Cardiac muscle cell (in vitro differentiated cells and primary cell): Measurements from ENCODE around the gene FADS3. TPM values are rescaled to one million over a fixed set of nuclear protein-coding genes. Genes with fewer than 3 reads are reported as not detected.

Experiments used
- DNase-seq, 2 donors: peaks; one replicate each; pipeline versions ENCODE4 v3.0.0 to v3.0.0-alpha.2; 2010 to 2017; ENCODE audit warnings: low read depth in 1 of 2, low spot score in 1 of 2
- H3K27ac ChIP-seq: fragments of 200-600 bp; sonication (generic); 2 replicates; pipeline ENCODE4 v1.5.1; 2016
- H3K27me3 ChIP-seq: fragments of 200-600 bp; sonication (generic); 2 replicates; pipeline ENCODE4 v1.6.0; 2016; ENCODE audit warnings: control low read depth
- H3K36me3 ChIP-seq: fragments of 200-600 bp; sonication (generic); 2 replicates; pipeline ENCODE4 v1.5.1; 2016; ENCODE audit warnings: control low read depth
- H3K4me1 ChIP-seq: fragments of 200-600 bp; sonication (generic); 2 replicates; pipeline ENCODE4 v1.8.1; 2017; ENCODE audit warnings: low read depth, mild to moderate bottlenecking, mixed run types
- H3K4me3 ChIP-seq: fragments of 200-600 bp; sonication (generic); 2 replicates; pipeline ENCODE4 v1.5.1; 2016; ENCODE audit warnings: mild to moderate bottlenecking
- H3K9me3 ChIP-seq: fragments of 200-600 bp; sonication (generic); 2 replicates; pipeline ENCODE4 v1.5.1; 2017; ENCODE audit warnings: low read depth, mild to moderate bottlenecking, control low read depth
- CTCF ChIP-seq: IDR thresholded peaks from 2 replicates; pipeline ENCODE4 v1.5.1; 2012; ENCODE audit warnings: low read depth, mild to moderate bottlenecking, low read length
- polyA plus RNA-seq: library from polyadenylated mRNA; unstranded; fragments of >200 nt; fragmentation: Nextera tagmentation; extraction: Ambion mirVana; gene quantifications from 2 replicates; pipeline ENCODE4 v1.2.1, GENCODE V29; 2016
- total RNA-seq: library from RNA; depleted of rRNA; stranded (reverse); fragments of >200 nt; gene quantifications from 2 replicates; pipeline ENCODE4 v1.2.3, GENCODE V29; 2016

FADS3 gene
- total and polyA plus RNA-seq, 2 experiments from 2014 or later: 42.9 to 48.0 TPM

GRCh38 chr11:61895046-61895717 is 3.8 kb upstream of the FADS3 start:
- H3K36me3 ChIP-seq: no peaks in the 10 kb centered on the region
- H3K4me1 ChIP-seq: no peaks in the 10 kb centered on the region
- no peaks in the 10 kb centered on the region for H3K9me3 ChIP-seq
- DNase-seq: no peak
- no peak overlapping the region for H3K4me3 ChIP-seq
- no peak overlapping the region for H3K27ac ChIP-seq
- no peak for TF ChIP-seq CTCF
- H3K27me3 ChIP-seq: no peaks in the 10 kb centered on the region

- H3K4me3 ChIP-seq: no peak overlapping the region
- peak in 1 of 2 donors; percentile 93 for DNase-seq
- H3K27ac ChIP-seq: no peak overlapping the region
- TF ChIP-seq CTCF: no peak
- H3K9me3 ChIP-seq: no peaks in the 10 kb centered on the region
- H3K27me3 ChIP-seq: no peaks in the 10 kb centered on the region
- H3K36me3 ChIP-seq: no peaks in the 10 kb centered on the region
- no peaks in the 10 kb centered on the region for H3K4me1 ChIP-seq
These were observed 2.6 kb upstream of the FADS3 start for GRCh38 chr11:61893981-61894380.

GRCh38 chr11:61892085-61892370 is 683 bp upstream of the FADS3 start:
- peak; percentile 7 for TF ChIP-seq CTCF
- H3K4me3 ChIP-seq: peak overlapping the region; percentile 81
- H3K27ac ChIP-seq: no peak overlapping the region
- no peak for DNase-seq
- no peaks in the 10 kb centered on the region for H3K9me3 ChIP-seq
- no peaks in the 10 kb centered on the region for H3K36me3 ChIP-seq
- no peaks in the 10 kb centered on the region for H3K27me3 ChIP-seq
- H3K4me1 ChIP-seq: no peaks in the 10 kb centered on the region

GRCh38 chr11:61890529-61891330 is 615 bp downstream of the FADS3 start:
- Histone ChIP-seq H3K4me3 (peak overlapping the region; percentile 81), H3K27me3 (no peaks in the 10 kb centered on the region), H3K27ac (no peak overlapping the region), H3K36me3 (no peaks in the 10 kb centered on the region), H3K9me3 (no peaks in the 10 kb centered on the region), H3K4me1 (no peaks in the 10 kb centered on the region)
- peak; percentile 66 to 69 for DNase-seq
- TF ChIP-seq CTCF: no peak

GRCh38 chr11:61889831-61890230 is 1.5 kb downstream of the FADS3 start:
- H3K4me3 ChIP-seq: no peak overlapping the region
- DNase-seq: no peak
- TF ChIP-seq CTCF: no peak
- H3K9me3 ChIP-seq: no peaks in the 10 kb centered on the region
- H3K4me1 ChIP-seq: peaks cover 4% of the 10 kb centered on the region
- H3K27me3 ChIP-seq: no peaks in the 10 kb centered on the region
- no peak overlapping the region for H3K27ac ChIP-seq
- H3K36me3 ChIP-seq: no peaks in the 10 kb centered on the region
